IMR-90 (cell line): Measurements from ENCODE around the gene ITFG1. TPM values are rescaled to one million over a fixed set of nuclear protein-coding genes. Genes with fewer than 3 reads are reported as not detected.

Source experiments
- ATAC-seq: fragments of 200-7000 bp; cut with Tn5 transposase; 2 replicates; pipeline ENCODE4 v1.9.1; 2020; ENCODE audit warnings: low read depth, mild to moderate bottlenecking, moderate library complexity
- BruUV-seq: library from RNA; stranded (reverse); fragments of 400-500 nt; replicated peaks from 2 replicates; lab custom pipeline; 2021; lab: Mats Ljungman, UMichigan
- CTCF ChIA-PET: fragments of 300-600 bp; formaldehyde crosslinking; extraction: SDS; loops from one replicate; lab custom pipeline; 2021; ENCODE audit warnings: antibody characterized with exemption; lab: Yijun Ruan, JAX
- POLR2A ChIA-PET: fragments of 300-600 bp; sonication (Branson Sonifier 250); formaldehyde crosslinking; loops from one replicate; lab custom pipeline; 2022; ENCODE audit warnings: antibody characterized with exemption; ENCODE audit not compliant: unreplicated experiment; lab: Charles Lee
- DNase-seq: peaks from one replicate; pipeline ENCODE4 v3.0.0; 2013
- H2AFZ ChIP-seq: replicated peaks from 2 replicates; pipeline ENCODE3; 2013; ENCODE audit warnings: low read length, mild to moderate bottlenecking; ENCODE audit not compliant: poor library complexity
- H2AK5ac ChIP-seq: 2 replicates; pipeline ENCODE4 v1.6.1; 2013; ENCODE audit warnings: low read depth, low read length, inconsistent platforms
- H2AK9ac ChIP-seq: replicated peaks from 2 replicates; pipeline ENCODE3; 2013; ENCODE audit warnings: mild to moderate bottlenecking, low read depth, low read length, moderate library complexity; ENCODE audit not compliant: poor library complexity
- H2BK120ac ChIP-seq: 2 replicates; pipeline ENCODE4 v1.6.1; 2013; ENCODE audit warnings: low read depth, low read length, inconsistent platforms
- H2BK15ac ChIP-seq: 3 replicates; pipeline ENCODE4 v1.6.1; 2013; ENCODE audit warnings: low read depth, low read length, inconsistent platforms
- H2BK20ac ChIP-seq: 2 replicates; pipeline ENCODE4 v1.6.1; 2013; ENCODE audit warnings: low read depth, mild to moderate bottlenecking, inconsistent platforms, low read length, moderate library complexity
- H2BK5ac ChIP-seq: 2 replicates; pipeline ENCODE4 v1.6.1; 2013; ENCODE audit warnings: mild to moderate bottlenecking, low read depth, low read length, inconsistent platforms; ENCODE audit not compliant: poor library complexity, severe bottlenecking
- H3K14ac ChIP-seq: replicated peaks from 2 replicates; pipeline ENCODE4 v1.6.1; 2013; ENCODE audit warnings: low read depth, low read length, inconsistent platforms
- H3K18ac ChIP-seq: 2 replicates; pipeline ENCODE4 v1.6.1; 2013; ENCODE audit warnings: low read depth, low read length, control low read depth
- H3K23ac ChIP-seq: 2 replicates; pipeline ENCODE4 v1.6.1; 2013; ENCODE audit warnings: low read depth, low read length, inconsistent platforms
- H3K27ac ChIP-seq: 2 replicates; pipeline ENCODE4 v1.5.1; 2013; ENCODE audit warnings: mild to moderate bottlenecking, control low read depth, low read length; ENCODE audit not compliant: insufficient read depth
- H3K27me3 ChIP-seq: 2 replicates; pipeline ENCODE4 v1.6.1; 2013; ENCODE audit warnings: low read length; ENCODE audit not compliant: control insufficient read depth, insufficient read depth
- H3K36me3 ChIP-seq: 2 replicates; pipeline ENCODE4 v1.6.1; 2013; ENCODE audit warnings: low read length, mixed read lengths; ENCODE audit not compliant: control insufficient read depth, insufficient read depth
- H3K4ac ChIP-seq: 2 replicates; pipeline ENCODE4 v1.6.1; 2013; ENCODE audit warnings: low read depth, low read length, inconsistent platforms
- H3K4me1 ChIP-seq: 2 replicates; pipeline ENCODE4 v1.6.1; 2013; ENCODE audit warnings: low read length, mixed read lengths; ENCODE audit not compliant: control insufficient read depth, insufficient read depth
- H3K4me2 ChIP-seq: 2 replicates; pipeline ENCODE4 v1.6.1; 2013; ENCODE audit warnings: low read depth, mild to moderate bottlenecking, control low read depth, low read length, moderate library complexity
- H3K4me3 ChIP-seq: 2 replicates; pipeline ENCODE4 v1.5.1; 2013; ENCODE audit warnings: low read depth, mild to moderate bottlenecking, control low read depth, low read length, moderate library complexity; ENCODE audit not compliant: insufficient read depth
- H3K56ac ChIP-seq: 2 replicates; pipeline ENCODE4 v1.6.1; 2013; ENCODE audit warnings: low read length, inconsistent platforms; ENCODE audit not compliant: insufficient read depth; ENCODE audit errors: extremely low read depth
- H3K79me1 ChIP-seq, 2 experiments: 2 replicates each; pipeline ENCODE4 v1.6.1; 2013; ENCODE audit warnings: low read length in 2 of 2, inconsistent platforms in 1 of 2, low read depth in 1 of 2
- H3K9ac ChIP-seq: 2 replicates; pipeline ENCODE4 v1.6.1; 2013; ENCODE audit warnings: low read depth, low read length, control low read depth
- H3K9me1 ChIP-seq: 2 replicates; pipeline ENCODE4 v1.6.1; 2013; ENCODE audit warnings: low read length, inconsistent platforms; ENCODE audit not compliant: insufficient read depth
- H3K9me3 ChIP-seq: 2 replicates; pipeline ENCODE4 v1.6.1; 2013; ENCODE audit warnings: low read length; ENCODE audit not compliant: control insufficient read depth, insufficient read depth
- H4K20me1 ChIP-seq: 2 replicates; pipeline ENCODE4 v1.6.1; 2013; ENCODE audit warnings: low read length, inconsistent platforms; ENCODE audit not compliant: insufficient read depth
- H4K5ac ChIP-seq: 2 replicates; pipeline ENCODE4 v1.6.1; 2013; ENCODE audit warnings: mild to moderate bottlenecking, low read depth, low read length, control low read depth
- H4K8ac ChIP-seq, 2 experiments: 2 replicates each; pipeline ENCODE4 v1.6.1; 2013; ENCODE audit warnings: low read depth in 2 of 2, low read length in 2 of 2, control low read depth in 1 of 2, inconsistent platforms in 1 of 2
- H4K91ac ChIP-seq: 2 replicates; pipeline ENCODE4 v1.6.1; 2013; ENCODE audit warnings: low read depth, low read length, inconsistent platforms; ENCODE audit not compliant: insufficient read depth
- BHLHE40 ChIP-seq: fragments of 150-350 bp; IDR thresholded peaks from 2 replicates; pipeline ENCODE4 v1.6.1; 2016; ENCODE audit warnings: mild to moderate bottlenecking, low read depth, low read length
- CEBPB ChIP-seq: IDR thresholded peaks from 2 replicates; pipeline ENCODE4 v1.6.1; 2012; ENCODE audit warnings: low read depth, low read length, improper control_type of control experiment
- CHD1 ChIP-seq: IDR thresholded peaks from 2 replicates; pipeline ENCODE4 v1.6.1; 2012; ENCODE audit warnings: low read depth, low read length, improper control_type of control experiment
- CTCF ChIP-seq: conservative IDR thresholded peaks from 2 replicates; pipeline ENCODE4 v1.5.1; 2012; ENCODE audit warnings: mild to moderate bottlenecking, low read depth, low read length, improper control_type of control experiment
- ELK1 ChIP-seq: fragments of 150-350 bp; IDR thresholded peaks from 2 replicates; pipeline ENCODE4 v1.6.1; 2016; ENCODE audit warnings: low read depth, mild to moderate bottlenecking, low read length, moderate library complexity, borderline replicate concordance
- FOS ChIP-seq: fragments of 150-350 bp; IDR thresholded peaks from 2 replicates; pipeline ENCODE4 v1.6.1; 2016; ENCODE audit warnings: low read depth, low read length
- MAFK ChIP-seq: IDR thresholded peaks from 2 replicates; pipeline ENCODE4 v1.6.1; 2012; ENCODE audit warnings: low read depth, low read length, improper control_type of control experiment
- MAZ ChIP-seq: IDR thresholded peaks from 2 replicates; pipeline ENCODE4 v1.6.1; 2012; ENCODE audit warnings: low read depth, mild to moderate bottlenecking, low read length, improper control_type of control experiment, moderate library complexity, borderline replicate concordance
- MXI1 ChIP-seq: IDR thresholded peaks from 2 replicates; pipeline ENCODE4 v1.6.1; 2012; ENCODE audit warnings: low read depth, mild to moderate bottlenecking, low read length, moderate library complexity, borderline replicate concordance
- NFE2L2 ChIP-seq: fragments of 150-350 bp; IDR thresholded peaks from 2 replicates; pipeline ENCODE4 v1.6.1; 2016; ENCODE audit warnings: low read depth, mild to moderate bottlenecking, low read length
- POLR2A ChIP-seq: IDR thresholded peaks from 2 replicates; pipeline ENCODE4 v1.6.1; 2012; ENCODE audit warnings: mild to moderate bottlenecking, low read depth, low read length
- RAD21 ChIP-seq: IDR thresholded peaks from 2 replicates; pipeline ENCODE4 v1.6.1; 2012; ENCODE audit warnings: low read length, improper control_type of control experiment
- RCOR1 ChIP-seq: IDR thresholded peaks from 2 replicates; pipeline ENCODE4 v1.6.1; 2012; ENCODE audit warnings: mild to moderate bottlenecking, low read length, improper control_type of control experiment; ENCODE audit not compliant: insufficient replicate concordance
- RFX5 ChIP-seq: IDR thresholded peaks from 2 replicates; pipeline ENCODE4 v1.8.0; 2012; ENCODE audit warnings: low read depth, mild to moderate bottlenecking, low read length, moderate library complexity
- SMC3 ChIP-seq: fragments of 150-350 bp; IDR thresholded peaks from 2 replicates; pipeline ENCODE4 v1.6.1; 2016; ENCODE audit warnings: low read depth, mild to moderate bottlenecking, antibody characterized with exemption, low read length, moderate library complexity
- USF2 ChIP-seq: fragments of 150-350 bp; IDR thresholded peaks from 2 replicates; pipeline ENCODE4 v1.6.1; 2017; ENCODE audit warnings: mild to moderate bottlenecking, antibody characterized with exemption, low read length, low read depth
- WGBS, 2 experiments: methylation state at CpG; one replicate each; pipeline versions ENCODE4 v1.1.5 to v1.1.7; 2013; ENCODE audit warnings: missing lambda C conversion rate in 2 of 2; ENCODE audit not compliant: insufficient read length in 1 of 2; ENCODE audit errors: extremely low coverage in 2 of 2; 5-methylcytosine and 5-hydroxymethylcytosine counted together
- dilution Hi-C: fragments of 300-500 bp; cut with HindIII; formaldehyde crosslinking; loops from one replicate; pipeline ENCODE4 v1.14.3; 2018; ENCODE audit warnings: low sequenced_read_pairs; ENCODE audit not compliant: unreplicated experiment
- in situ Hi-C: fragments of 300-500 bp; cut with MboI; formaldehyde crosslinking; loops from 3 replicates; pipeline ENCODE4 v1.14.3; 2019; ENCODE audit warnings: low sequenced_read_pairs, inconsistent platforms, mixed read lengths
- intact Hi-C: fragments of 100-400 bp; cut with micrococcal nuclease; formaldehyde crosslinking; loops from 2 replicates; pipeline ENCODE4 v1.10.0; 2022
- polyA plus RNA-seq, 3 experiments: library from polyadenylated mRNA; depleted of rRNA; stranded (reverse); fragments of >200 nt; gene quantifications; 2 replicates each; pipeline ENCODE4 v1.2.3, GENCODE V29; 2012; ENCODE audit warnings: low replicate concordance in 1 of 3
- total RNA-seq: library from RNA; depleted of rRNA; stranded (reverse); fragments of >200 nt; gene quantifications from 2 replicates; pipeline ENCODE4 v1.2.3, GENCODE V29; 2012

ITFG1 gene
- total and polyA plus RNA-seq, 2 of the 4 experiments (the other 2 are of a cell fraction), result 54.3 to 60.4 TPM

DNA sequence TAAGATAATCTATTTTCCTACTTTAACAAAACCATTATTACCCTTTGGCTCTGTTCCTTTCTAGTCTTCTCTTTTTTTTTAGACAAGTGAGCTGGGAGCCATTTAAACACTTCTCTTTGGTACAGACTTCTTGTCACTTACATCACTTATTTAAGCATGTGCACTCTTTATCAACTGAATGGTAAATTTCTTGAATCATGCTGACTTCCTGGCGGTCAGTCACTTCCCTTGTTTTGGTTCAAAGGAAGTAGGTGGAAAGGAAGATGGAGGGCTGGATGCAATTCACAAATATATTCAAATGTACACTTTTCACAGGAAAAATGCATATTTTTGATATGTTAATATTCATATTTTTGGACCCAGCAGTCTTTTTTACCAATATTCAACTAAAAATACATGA lies 97.1 kb downstream of the ITFG1 start:
- Histone ChIP-seq H3K9me3 (no peaks in the 10 kb centered on the region), H3K36me3 (0 out of 2 replicates have a peak, but pooled peaks cover 4% of the 10 kb centered on the region), H3K14ac (no peak overlapping the region), H3K18ac (no peak overlapping the region), H3K4me1 (peaks cover 5% of the 10 kb centered on the region), H3K9me1 (peaks cover 6% of the 10 kb centered on the region), H4K8ac (no peak overlapping the region), H3K4me2 (no peak overlapping the region), H3K4me3 (no peak overlapping the region), H3K79me1 (peaks cover 0 to 3% of the 10 kb centered on the region in 2 experiments; a peak in 1 of 4 replicates), H2BK20ac (no peak overlapping the region), H2BK5ac (no peak overlapping the region), H3K27me3 (no peaks in the 10 kb centered on the region), H4K5ac (no peak overlapping the region), H2AK9ac (no peak overlapping the region), H3K23ac (no peak overlapping the region), H2AK5ac (no peak overlapping the region), H3K9ac (no peak overlapping the region), H3K4ac (no peak overlapping the region), H4K20me1 (no peaks in the 10 kb centered on the region), H3K27ac (no peak overlapping the region), H2AFZ (no peak overlapping the region), H3K56ac (no peak overlapping the region), H2BK15ac (no peak overlapping the region), H2BK120ac (no peak overlapping the region), H4K91ac (no peak overlapping the region)
- intact Hi-C loops, result no loop called here
- ChIA-PET CTCF (no interaction called here), POLR2A (no interaction called here)
- dilution Hi-C loops, result no loop called here
- no TSS peak for BruUV-seq
- WGBS, 2 experiments, result no CpG with 5 or more reads among the region's 1 CpG
- in situ Hi-C loops, result no loop called here
- no peak for ATAC-seq
- no peak for TF ChIP-seq RCOR1
- no peak for TF ChIP-seq ELK1
- no peak for TF ChIP-seq POLR2A
- TF ChIP-seq RFX5, result no peak
- TF ChIP-seq BHLHE40, result no peak
- no peak for TF ChIP-seq USF2
- TF ChIP-seq MXI1, result no peak
- TF ChIP-seq RAD21, result no peak
- TF ChIP-seq SMC3, result no peak
- TF ChIP-seq CHD1, result no peak
- no peak for TF ChIP-seq CEBPB
- no peak for TF ChIP-seq CTCF
- no peak for TF ChIP-seq MAFK
- no peak for TF ChIP-seq NFE2L2
- TF ChIP-seq FOS, result no peak
- TF ChIP-seq MAZ, result no peak
- DNase-seq, result no peak
